ENCODE data around the gene LPAR1. TPM values are rescaled to one million over a fixed set of nuclear protein-coding genes. Genes with fewer than 3 reads are reported as not detected.

The LPAR1 gene
- total and polyA plus RNA-seq, 9 of the 15 experiments (the other 6 are each of a cell fraction or from before 2014, with no cell fraction given) = 0.13 TPM; not detected in 8

DNA sequence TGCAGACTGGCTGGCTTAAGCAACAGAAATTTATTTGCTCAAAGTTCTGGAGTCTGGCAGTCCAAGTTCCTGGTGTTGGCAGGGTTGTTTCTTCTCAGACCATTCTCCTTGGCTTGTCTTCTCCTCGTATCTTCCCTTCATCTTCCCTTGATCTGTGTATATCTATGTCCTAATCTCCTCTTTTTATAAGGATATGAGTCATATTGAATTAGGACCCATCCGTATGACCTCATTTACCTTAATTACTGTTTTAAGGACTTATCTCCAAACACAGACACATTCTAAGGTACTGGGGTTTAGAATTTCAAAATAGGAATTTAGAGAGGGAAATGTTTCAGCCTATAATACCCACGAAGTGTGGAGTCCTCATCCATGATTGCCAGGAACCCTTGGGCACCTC, 13.1 kb upstream of the LPAR1 start (continued):
- TF ChIP-seq, protein P1, sequence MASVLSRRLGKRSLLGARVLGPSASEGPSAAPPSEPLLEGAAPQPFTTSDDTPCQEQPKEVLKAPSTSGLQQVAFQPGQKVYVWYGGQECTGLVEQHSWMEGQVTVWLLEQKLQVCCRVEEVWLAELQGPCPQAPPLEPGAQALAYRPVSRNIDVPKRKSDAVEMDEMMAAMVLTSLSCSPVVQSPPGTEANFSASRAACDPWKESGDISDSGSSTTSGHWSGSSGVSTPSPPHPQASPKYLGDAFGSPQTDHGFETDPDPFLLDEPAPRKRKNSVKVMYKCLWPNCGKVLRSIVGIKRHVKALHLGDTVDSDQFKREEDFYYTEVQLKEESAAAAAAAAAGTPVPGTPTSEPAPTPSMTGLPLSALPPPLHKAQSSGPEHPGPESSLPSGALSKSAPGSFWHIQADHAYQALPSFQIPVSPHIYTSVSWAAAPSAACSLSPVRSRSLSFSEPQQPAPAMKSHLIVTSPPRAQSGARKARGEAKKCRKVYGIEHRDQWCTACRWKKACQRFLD (CRISPR knock-in tag; IDR thresholded peaks at IDR 0.05) = no peak
- TF ChIP-seq, protein P2, sequence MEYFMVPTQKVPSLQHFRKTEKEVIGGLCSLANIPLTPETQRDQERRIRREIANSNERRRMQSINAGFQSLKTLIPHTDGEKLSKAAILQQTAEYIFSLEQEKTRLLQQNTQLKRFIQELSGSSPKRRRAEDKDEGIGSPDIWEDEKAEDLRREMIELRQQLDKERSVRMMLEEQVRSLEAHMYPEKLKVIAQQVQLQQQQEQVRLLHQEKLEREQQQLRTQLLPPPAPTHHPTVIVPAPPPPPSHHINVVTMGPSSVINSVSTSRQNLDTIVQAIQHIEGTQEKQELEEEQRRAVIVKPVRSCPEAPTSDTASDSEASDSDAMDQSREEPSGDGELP (CRISPR knock-in tag; IDR thresholded peaks at IDR 0.05; ENCODE audit: borderline replicate concordance) = no peak
- TF ChIP-seq SMAD3 (CRISPR knock-in tag; conservative IDR thresholded peaks at IDR 0.05) (no peak), MCM5 (IDR thresholded peaks at IDR 0.05; ENCODE audit: low read depth) (no peak)
- TF ChIP-seq, protein P3, sequence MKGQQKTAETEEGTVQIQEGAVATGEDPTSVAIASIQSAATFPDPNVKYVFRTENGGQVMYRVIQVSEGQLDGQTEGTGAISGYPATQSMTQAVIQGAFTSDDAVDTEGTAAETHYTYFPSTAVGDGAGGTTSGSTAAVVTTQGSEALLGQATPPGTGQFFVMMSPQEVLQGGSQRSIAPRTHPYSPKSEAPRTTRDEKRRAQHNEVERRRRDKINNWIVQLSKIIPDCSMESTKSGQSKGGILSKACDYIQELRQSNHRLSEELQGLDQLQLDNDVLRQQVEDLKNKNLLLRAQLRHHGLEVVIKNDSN (CRISPR knock-in tag; IDR thresholded peaks at IDR 0.05) = no peak
- TF ChIP-seq, protein P4, sequence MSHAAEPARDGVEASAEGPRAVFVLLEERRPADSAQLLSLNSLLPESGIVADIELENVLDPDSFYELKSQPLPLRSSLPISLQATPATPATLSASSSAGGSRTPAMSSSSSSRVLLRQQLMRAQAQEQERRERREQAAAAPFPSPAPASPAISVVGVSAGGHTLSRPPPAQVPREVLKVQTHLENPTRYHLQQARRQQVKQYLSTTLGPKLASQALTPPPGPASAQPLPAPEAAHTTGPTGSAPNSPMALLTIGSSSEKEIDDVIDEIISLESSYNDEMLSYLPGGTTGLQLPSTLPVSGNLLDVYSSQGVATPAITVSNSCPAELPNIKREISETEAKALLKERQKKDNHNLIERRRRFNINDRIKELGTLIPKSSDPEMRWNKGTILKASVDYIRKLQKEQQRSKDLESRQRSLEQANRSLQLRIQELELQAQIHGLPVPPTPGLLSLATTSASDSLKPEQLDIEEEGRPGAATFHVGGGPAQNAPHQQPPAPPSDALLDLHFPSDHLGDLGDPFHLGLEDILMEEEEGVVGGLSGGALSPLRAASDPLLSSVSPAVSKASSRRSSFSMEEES (CRISPR knock-in tag; IDR thresholded peaks at IDR 0.05) = no peak

DNA sequence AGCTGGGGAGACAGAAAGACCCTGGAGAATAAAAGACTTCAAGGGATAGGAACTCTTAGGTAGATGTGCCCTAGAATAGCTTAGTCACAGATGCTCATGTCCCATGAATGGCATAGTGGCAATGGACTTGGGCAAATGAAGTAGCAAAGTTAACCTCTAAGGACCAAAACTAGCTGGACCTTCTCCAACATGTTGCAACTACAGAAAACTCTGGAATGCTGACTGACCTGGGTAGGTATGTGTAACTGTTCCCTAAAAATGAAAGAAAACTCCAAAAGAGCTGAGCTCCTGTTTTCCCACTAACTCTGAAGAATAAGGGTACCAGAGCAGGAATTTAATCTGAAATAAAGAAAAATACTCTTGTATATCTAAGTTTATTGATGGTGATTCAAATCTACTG, 12.5 kb upstream of the LPAR1 start:
- in situ Hi-C loops (cut with MboI) = no loop called here
- ChIA-PET CTCF (ENCODE audit: low intra/inter-chr PET ratio) (no interaction called here), POLR2A (no interaction called here)
- no peak overlapping the region for H3K4me2 ChIP-seq (ENCODE audit: insufficient read depth, low read length)
- intact Hi-C loops (cut with micrococcal nuclease) = no loop called here
- H4K20me1 ChIP-seq (replicated peaks; ENCODE audit: control insufficient read depth, insufficient read depth, low read length) = no peaks in the 10 kb centered on the region
- DNase-seq (ENCODE audit: extremely low read depth in 1 of 4, low spot score in 3 of 4) = no peak
- no peaks in the 10 kb centered on the region for H3K27me3 ChIP-seq (ENCODE audit: control insufficient read depth in 2 of 2, insufficient read depth in 2 of 2, low read length in 2 of 2)
- ATAC-seq = no peak
- FAIRE-seq = no peak
- no peaks in the 10 kb centered on the region for H3K36me3 ChIP-seq (ENCODE audit: control insufficient read depth, insufficient read depth, low read length)
- H3K4me1 ChIP-seq (replicated peaks in 1 of 2; ENCODE audit: control insufficient read depth in 2 of 2, insufficient read depth in 2 of 2, low read length in 2 of 2) = no peaks in the 10 kb centered on the region
- no peak overlapping the region for H3K27ac ChIP-seq (ENCODE audit: extremely low read depth, low read depth, low read length)
- no peaks in the 10 kb centered on the region for H3K79me2 ChIP-seq (ENCODE audit: control insufficient read depth, insufficient read depth, low read length)
- no peaks in the 10 kb centered on the region for H3K9me3 ChIP-seq (replicated peaks; ENCODE audit: control insufficient read depth, insufficient read depth, low read depth, low read length)
- H2AFZ ChIP-seq (ENCODE audit: low read depth, low read length) = no peak overlapping the region
- H3K9ac ChIP-seq (ENCODE audit: insufficient read depth in 1 of 2, low read depth in 2 of 2, low read length in 2 of 2) = no peak overlapping the region
- BruUV-seq (replicated peaks) = no TSS peak
- H3K4me3 ChIP-seq = no peak overlapping the region
- no peaks in the 10 kb centered on the region for H3K9me1 ChIP-seq (ENCODE audit: control insufficient read depth, insufficient read depth, low read length)
- TF ChIP-seq ZNF175 (CRISPR knock-in tag; IDR thresholded peaks at IDR 0.05; ENCODE audit: low read depth) = no peak
- no peak for TF ChIP-seq ATF7 (IDR thresholded peaks at IDR 0.05)
- TF ChIP-seq, protein P5, sequence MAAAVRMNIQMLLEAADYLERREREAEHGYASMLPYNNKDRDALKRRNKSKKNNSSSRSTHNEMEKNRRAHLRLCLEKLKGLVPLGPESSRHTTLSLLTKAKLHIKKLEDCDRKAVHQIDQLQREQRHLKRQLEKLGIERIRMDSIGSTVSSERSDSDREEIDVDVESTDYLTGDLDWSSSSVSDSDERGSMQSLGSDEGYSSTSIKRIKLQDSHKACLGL (CRISPR knock-in tag; IDR thresholded peaks at IDR 0.05; ENCODE audit: borderline replicate concordance, poor library complexity, severe bottlenecking) = no peak
- no peak for TF ChIP-seq ARID1B (IDR thresholded peaks at IDR 0.05)
- TF ChIP-seq BRF1 (IDR thresholded peaks at IDR 0.05; ENCODE audit: borderline replicate concordance, extremely low read depth, insufficient read length) = no peak
- no peak for TF ChIP-seq SOX6 (IDR thresholded peaks at IDR 0.05)
- no peak for TF ChIP-seq ZKSCAN1 (IDR thresholded peaks at IDR 0.05; ENCODE audit: low read depth, low read length)
- no peak for TF ChIP-seq HNRNPK (IDR thresholded peaks at IDR 0.05; ENCODE audit: low read depth, low read length, poor library complexity, severe bottlenecking)
- no peak for TF ChIP-seq RNF2 (IDR thresholded peaks at IDR 0.05)
- TF ChIP-seq GTF2E2 (tag; IDR thresholded peaks at IDR 0.05) = no peak

All from K562 (cell line).